CD4-positive, alpha-beta T cell treated with Interleukin-6 for 4 hours (primary cell): ENCODE measurements around the gene NME9.

Experiments
- DNase-seq: peaks from one replicate; pipeline ENCODE4 v3.0.0-alpha.2; 2020; ENCODE audit warnings: mixed read lengths

NME9 gene

DNA sequence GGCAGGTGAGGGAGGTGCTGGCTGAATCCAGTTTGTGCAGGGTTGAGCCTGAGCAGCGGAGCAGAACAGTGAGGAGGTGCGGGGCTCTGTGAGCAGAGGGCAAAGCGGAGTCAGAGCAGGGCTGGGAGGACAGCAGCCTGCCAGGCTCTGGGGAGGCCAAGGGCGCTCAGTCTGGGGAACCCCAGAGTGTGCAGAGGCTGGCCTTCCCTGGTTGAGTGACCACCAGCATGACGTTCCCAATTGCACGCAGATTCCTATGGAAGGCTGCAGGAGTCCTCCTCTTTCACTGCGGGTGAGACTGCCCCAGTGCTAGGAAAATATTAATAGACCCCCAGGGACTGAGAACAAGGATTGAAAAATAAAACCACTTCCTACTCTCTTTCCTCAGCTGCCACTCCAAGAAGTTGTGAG, 31.9 kb upstream of the NME9 start:
- DNase-seq, result no peak

DNA sequence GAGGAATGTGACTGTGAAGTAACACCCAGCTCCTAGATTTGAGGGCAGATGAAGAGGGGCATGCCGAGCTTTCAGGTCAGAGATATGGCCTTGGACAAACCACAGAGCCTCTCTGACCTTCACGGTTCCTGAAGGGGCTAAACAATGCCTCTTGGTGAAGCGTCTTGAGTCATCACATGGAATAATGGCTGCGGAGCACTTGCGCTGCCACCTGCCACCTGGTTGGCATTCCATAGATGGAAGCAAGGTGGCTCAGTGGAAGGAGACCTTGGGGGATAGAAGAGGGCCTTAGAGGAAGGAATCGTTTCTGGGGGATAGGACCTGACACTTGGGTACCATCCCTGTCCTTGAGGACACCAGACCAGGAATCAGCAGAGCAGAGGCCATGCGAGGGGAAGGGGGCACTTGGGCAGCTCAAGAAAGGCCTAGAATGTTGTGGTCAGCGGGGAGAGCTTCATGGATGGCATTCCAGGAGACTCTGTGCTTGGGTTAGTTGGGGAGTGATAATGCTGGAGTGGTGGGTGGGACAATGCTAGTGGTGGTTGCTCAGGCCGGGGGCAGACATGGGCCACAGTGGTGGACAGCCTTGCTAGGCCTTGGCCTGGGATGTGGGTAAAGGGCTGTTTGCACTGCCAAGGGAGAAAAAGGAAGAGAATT, 31.3 kb upstream of the NME9 start:
- no peak for DNase-seq

- no peak for DNase-seq
Measured at GRCh38 chr3:138359919-138360868, 30.5 kb upstream of the NME9 start.

GRCh38 chr3:138359148-138359918, 29.7 kb upstream of the NME9 start:
- DNase-seq, result no peak

DNA sequence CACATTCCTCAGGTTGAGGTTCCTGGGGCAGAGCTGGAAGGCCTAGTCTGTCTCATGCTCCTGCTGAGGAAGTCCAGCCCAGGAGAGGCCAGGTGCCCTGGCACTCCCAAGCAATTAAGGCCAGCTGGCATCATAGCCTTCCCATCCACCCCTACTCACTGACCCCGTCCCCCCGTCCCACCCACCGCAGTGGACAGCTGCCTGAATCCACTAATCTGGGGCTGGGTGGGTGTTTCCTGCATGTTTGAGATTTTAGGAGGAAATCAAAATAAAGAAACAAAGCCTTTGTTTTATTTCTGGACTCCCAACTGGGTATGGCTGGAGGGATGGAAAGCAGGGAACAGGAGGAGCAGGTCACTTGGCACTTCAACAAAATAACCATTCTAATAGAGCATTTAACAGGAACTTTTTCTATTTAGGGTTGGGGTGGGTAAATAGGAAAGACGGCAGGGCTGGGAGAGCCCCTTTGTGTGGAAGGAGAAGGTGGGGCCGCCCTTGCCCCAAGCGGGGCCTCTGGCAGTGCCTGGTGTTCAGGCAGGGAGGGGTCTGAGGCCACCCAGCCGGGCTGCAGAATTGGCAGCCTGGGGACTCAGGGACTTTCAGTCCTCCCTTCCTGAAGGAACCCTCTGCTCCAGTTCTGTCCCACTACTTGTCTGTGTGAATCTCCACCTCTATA, 27.2 kb upstream of the NME9 start:
- DNase-seq, result no peak

DNA sequence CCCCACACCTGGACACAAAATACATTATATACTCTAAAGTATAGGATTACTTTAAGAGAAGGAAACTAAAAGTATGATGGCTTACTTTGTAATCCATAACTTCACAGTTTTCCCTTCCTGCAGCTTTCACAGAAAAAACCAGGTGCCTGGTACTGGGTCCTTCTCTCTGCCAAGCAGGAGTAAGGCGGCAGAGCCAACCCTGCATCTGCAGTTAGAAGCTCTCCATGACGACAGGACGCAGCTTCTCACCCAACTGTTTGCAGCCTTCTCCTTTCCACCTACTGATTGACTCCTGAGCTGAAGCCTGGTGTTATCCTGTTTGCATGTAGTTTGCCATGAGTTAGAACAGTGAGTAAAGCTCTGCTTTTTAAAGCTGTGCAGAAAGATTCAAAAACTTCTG, 25.4 kb upstream of the NME9 start:
- no peak for DNase-seq

- DNase-seq, result no peak
Measured at GRCh38 chr3:138354376-138354775, 24.7 kb upstream of the NME9 start.

DNA sequence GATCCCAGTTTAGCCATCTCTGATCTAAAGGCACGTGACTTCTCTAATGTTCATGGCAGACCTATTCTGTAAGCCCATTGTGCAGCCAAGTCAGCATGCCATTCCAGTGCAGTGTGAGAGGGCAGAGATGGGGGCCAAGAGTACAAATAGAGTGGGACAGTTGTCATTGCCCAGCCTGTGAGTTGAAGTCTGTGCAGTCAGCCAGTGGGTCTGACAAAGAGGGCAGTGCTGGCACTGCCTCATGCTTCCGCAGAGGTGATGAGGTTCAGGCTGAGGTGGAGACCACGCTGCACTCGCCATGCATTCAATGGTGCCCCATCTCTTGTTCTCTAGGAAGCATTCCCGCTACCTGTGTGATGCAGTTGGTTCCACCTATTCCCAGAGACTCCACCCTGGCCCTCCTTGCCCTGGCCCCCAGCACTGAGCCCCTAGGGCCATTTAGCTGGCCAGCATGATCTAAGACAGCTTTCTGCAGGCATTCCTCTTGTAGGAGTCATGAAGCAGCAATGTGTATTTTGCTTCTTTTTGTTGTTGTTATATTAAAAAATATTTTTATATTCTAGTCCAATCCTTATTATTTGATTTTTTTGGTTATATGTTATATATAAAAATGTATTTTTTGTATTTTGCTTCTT, 22.4 kb upstream of the NME9 start:
- no peak for DNase-seq

DNA sequence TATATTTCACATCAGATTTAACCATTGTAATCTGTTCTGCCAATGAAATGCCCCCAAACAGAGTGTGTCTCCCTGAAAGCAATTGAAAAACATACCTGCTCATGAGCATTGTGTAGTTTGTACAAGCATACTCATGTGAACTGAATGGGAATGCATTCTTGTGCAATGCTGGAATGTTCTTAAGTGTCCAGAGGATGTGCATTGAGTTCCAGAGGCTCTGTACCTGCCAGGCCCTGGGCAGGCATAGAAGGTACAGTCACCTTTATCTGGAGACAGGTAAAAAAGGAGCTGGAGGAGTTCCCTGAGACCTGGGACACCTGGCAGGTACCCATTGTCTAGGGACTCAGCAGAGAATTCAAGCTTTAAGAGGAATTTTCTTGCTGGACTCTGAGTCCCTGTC, 21.5 kb upstream of the NME9 start:
- DNase-seq, result no peak

DNA sequence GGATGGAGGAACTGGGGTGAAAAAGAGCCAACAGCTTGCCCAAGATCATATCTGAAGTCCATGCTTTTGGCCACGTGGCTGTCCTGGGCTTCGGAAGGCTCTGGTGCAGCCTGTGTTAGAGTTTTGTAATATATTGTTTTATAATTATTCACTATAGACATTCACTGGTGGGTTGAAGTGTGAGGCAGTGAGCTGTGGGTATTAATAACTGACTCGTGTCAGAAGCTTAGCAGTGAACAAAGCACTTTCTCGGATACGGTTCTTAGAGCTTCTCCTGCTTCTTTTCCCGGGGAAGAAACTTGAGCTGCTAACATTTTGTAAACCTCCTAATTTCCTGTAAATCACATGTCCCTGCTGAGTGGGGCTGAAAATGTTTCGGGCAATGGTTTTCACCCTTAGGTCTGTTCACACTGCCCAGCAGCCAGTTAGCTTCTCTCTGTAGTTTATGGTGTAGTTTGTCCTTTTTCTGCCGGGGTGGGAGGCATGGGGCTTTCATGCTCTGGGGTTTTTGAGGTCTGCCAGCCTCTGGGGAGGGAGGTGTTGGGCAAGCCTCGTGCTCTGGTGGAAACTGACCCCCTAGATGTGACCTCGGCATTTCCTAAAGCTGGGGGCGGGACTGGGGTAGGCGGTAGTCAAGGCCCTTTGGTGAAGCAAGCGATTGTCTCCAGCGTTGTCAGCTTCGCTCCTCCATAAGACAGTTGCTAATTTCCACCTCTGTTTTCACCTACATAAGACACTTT, 20.4 kb upstream of the NME9 start:
- no peak for DNase-seq

- no peak for DNase-seq
Measured at GRCh38 chr3:138348754-138349739, 19.4 kb upstream of the NME9 start.

- peak; percentile 48 for DNase-seq
Measured at GRCh38 chr3:138347960-138348753, 18.5 kb upstream of the NME9 start, which contains the start of gene MRAS. Gene MRAS (plus strand): TSS chr3:138348579. CDS start chr3:138372884, 24,305 bp downstream.

- DNase-seq, result no peak
Measured at GRCh38 chr3:138344754-138345153, 15.1 kb upstream of the NME9 start.

DNA sequence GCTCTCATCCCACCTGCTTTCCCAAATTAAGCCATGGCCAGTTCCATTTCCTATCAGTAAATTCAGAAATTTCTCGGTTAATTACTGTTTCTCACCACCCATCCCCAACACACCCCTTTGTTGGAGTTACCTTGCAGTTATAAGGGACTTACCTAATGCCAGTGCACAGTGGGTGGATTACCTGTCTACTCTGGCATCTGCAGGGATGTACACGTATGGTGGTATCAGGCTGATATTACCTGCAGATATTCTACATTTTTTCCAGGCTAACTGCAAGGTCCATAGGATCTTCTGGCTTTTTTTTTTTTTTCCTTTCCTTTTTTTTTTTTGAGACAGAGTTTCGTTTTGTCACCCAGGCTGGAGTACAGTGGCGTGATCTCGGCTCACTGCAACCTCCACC, 10.9 kb upstream of the NME9 start:
- no peak for DNase-seq

- DNase-seq, result no peak
Measured at GRCh38 chr3:138338811-138339210, 9.2 kb upstream of the NME9 start.

DNA sequence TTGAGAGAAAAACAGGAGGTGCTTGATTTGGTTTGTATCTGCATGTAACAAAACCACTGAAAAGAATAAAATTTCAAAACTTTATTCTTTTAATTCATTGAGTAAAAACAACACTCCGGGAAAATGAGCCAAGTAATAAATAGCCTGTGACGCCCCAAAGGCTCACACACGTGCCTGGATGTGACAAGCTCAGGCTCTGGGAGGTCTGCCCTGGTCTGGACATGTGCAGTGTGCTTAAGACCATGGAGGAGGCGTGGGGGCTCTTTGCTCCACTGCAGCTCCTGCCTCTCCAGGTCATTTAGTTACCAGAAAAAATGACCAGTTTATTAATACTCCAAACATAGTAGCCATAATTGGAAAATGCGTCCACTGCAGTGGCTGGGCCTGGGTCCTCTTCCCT, 8.6 kb upstream of the NME9 start:
- DNase-seq, result no peak

GRCh38 chr3:138336454-138336999, 6.9 kb upstream of the NME9 start:
- no peak for DNase-seq

GRCh38 chr3:138334608-138335007, 5.0 kb upstream of the NME9 start:
- no peak for DNase-seq

DNA sequence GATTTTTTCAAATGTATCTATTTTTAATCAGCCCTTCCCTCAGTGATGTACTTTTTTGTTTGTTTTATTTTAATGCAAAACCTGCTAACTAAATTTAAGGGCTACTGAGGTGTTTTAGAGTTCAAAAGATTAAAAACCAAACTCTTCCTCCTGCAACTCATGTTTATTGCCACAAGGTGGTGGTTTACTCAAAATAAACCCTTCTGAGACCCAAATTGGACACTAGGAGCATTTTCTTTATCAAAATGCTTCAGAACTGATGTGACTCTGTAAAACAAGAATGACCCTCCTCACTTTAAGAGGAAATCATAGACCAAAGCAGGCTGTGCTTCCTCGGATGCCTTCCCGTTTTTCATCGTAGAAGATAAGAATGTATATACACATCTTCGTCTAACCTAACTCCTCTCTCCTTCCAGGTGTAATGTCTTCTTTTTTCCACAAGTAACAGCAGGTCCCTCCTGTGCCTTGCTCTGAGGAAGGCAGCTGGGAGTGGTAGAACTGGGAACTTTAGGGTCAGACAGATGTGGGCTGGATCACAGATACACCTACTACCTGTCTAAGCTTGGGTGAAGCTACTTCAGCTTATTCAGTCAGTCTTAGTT, 2.9 kb upstream of the NME9 start:
- no peak for DNase-seq
